Stimulated activated CD8-positive, alpha-beta memory T cell treated with anti-CD3 and anti-CD28 coated beads, Interleukin-4, amount 100 ng/mL, for 24 hours (primary cell): ENCODE measurements around the gene AK2.
"Not testable (repeated sequence)": the region's sequence is repeated elsewhere in the genome, so short reads cannot be mapped to it uniquely, and the experiment has no call there.

Source experiments
- DNase-seq: peaks from one replicate; pipeline ENCODE4 v3.0.0-alpha.2; 2020; ENCODE audit warnings: low read depth

The AK2 gene

DNA sequence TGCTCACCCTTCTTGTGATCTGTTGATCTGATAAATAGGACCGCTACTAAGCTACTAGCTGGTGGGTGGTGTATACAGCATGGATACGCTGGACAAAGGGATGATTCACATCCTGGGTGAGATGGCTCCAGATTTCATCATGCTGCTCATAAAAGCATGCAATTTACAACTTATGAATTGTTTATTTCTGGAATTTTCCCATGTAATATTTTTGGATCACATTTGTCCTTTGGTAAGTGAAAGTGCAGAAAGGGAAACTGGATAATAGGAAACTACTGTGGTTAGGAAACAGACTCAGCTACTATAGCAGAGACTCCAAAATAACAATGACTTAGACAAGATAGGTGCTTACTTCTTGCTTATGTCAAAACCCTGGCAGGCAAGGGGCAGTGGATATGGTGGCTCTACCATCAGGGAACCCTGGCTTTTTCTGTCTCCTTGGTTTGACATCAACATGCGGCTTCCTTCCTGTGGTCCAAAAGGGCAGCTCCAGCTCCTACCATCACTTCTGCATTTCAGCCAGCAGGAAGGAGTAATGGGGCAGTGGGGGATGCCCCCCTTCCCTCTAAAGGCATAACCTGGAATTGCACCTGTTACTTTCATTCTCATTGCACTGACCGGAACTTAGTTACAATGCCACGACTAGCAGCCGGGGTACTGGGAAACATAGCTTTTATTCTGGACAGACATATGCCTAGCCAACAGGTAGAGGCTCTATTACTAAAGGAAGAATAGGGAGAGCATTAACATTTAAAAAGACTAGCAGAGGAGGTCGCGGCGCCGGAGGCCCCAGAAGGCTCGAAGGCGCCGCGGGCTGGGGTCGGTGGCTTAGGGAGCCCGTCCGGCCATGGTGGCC lies 13.8 kb upstream of the AK2 start:
- no peak for DNase-seq

GRCh38 chr1:33049371-33049770 lies 12.7 kb upstream of the AK2 start:
- no peak for DNase-seq

DNA sequence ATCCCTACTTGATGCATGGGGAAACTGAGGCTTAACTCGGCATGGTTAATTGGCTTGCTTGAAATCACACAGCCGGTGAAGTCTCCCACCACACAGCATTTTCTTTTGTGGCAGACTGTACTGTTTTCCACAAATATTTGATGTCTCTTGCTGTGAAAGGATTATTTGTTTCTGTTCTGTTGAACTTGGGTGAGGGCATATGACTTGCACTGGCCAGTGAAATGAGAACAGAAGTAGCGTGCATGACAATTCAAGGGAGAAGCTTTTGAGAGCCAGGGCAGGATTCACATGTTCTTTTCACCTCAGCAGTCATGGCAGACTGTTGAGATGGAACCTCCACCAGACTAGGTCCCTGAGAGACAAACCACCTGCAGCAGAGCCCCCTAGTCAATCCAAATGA lies 11.7 kb upstream of the AK2 start:
- no peak for DNase-seq

DNA sequence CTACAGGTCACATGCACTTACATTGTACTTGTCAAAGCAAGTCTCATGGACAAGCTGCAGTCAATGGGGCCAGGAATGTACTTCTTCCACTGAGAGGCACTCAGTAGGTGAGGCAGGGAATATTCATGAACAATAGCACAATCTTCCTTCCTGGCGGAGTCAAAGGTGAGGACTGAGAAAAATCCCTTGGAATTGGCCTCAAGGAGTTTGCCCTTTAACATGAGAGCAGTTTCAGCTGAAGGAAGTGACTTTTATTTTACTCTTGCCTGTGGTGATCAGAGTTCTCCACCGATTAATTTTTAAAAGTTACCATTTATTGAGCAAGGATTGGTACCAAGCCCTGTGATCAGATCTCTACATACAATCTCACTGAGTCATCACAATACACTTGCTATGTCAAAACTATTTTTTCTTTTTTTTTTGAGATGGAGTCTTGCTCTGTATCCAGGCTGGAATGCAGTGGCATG lies 11.2 kb upstream of the AK2 start:
- no peak for DNase-seq

DNA sequence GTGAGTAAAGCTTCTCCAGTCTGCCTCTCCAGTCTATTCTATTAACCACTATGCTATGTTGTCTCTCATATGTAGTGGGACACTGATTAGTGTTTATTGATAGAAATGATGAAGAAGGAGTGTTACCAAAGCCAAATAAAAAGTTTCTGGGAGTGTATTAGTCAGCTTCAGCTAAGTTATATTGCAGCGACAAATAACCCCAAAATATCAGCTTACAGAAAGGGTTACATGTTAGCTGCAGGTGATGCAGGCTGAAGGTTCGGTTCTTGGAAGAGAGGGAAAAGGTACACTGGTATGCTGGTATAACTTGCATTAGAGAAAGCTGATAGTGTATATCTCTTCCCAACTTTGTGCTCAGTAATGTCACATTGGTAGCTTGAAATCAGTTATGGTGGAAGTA lies 10.6 kb upstream of the AK2 start:
- DNase-seq = no peak

DNA sequence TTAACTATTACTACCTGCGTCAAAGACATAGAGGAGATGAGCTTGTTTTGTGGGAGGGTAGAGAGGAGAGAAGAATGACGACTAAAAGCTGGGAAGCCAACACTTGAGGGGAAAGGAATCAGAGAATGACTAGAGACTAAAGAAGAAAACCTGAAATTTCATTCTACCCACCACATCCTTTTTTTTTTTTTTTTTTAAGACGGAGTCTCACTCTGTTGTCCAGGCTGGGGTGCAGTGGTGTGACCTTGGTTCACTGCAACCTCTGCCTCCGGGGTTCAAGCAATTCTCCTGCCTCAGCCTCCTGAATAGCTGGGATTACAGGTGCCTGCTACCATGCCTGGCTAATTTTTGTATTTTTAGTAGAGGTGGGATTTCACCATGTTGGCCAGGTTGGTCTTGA lies 9.6 kb upstream of the AK2 start:
- not testable (repeated sequence) for DNase-seq

GRCh38 chr1:33045814-33046213 lies 9.1 kb upstream of the AK2 start:
- no peak for DNase-seq

DNA sequence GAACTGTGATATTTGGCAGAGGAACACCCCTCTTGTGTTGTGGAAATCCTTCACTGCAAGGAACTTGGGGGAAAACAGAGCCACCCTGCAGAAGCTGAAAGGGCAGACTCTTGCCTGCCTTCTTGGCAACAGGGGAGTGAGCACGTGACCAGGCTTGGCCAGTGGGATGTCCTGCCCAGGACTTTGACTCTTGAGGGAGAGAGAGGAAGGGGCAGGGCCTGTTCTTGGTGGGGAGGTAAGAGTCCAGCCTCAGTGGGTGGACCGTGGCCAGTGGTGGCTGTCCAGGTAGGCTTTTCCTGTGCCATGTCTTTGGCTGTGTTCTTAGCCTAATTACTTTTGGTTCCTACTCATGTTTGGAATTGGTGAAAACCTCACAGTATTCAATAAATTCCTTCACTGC lies 8.6 kb upstream of the AK2 start:
- DNase-seq = no peak

GRCh38 chr1:33043267-33044092 lies 6.8 kb upstream of the AK2 start:
- DNase-seq = no peak

DNA sequence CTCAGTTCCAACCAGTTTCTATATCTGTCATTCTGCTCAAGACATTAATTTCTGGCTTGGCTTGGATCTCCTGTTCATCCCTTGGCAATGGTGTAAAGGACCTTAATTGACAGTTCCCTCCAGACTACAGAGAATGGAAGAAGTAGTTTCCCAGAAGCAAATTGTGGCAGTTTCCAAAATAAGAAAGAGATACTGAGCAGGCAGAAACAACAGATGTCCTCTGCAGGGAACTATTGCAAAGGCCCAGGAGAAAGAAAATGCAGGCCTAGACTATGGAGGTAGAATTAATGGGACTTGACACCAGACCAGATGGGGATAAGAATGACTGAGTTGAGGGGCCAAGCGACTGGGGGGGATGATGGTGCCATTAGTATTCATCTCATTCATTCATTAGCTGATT lies 6.1 kb upstream of the AK2 start:
- no peak for DNase-seq

- DNase-seq = no peak
Observed at GRCh38 chr1:33041026-33041425, 4.3 kb upstream of the AK2 start.

DNA sequence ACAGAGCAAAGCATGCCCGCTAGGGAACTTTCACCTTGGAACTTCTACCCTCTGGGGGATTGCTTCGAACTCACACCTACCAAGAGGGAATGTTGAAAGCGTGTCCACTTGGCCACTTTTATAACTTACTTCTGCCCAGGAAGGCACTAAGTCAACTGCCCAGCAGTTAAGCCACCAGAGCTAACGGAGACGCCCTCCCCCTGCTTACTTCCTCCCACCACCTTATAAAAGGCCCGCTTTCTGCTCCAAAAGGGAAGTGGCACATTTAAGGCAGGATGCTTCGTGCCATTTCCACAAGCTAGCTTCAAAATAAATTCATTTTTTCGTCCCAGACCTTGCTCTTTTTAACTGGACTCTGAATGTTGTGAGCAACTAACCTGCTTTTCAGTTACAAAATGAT lies 3.2 kb upstream of the AK2 start:
- no peak for DNase-seq

- DNase-seq = no peak
Observed at GRCh38 chr1:33036051-33036525, 595 bp downstream of the AK2 start.

- DNase-seq = no peak
Observed at GRCh38 chr1:33032126-33032869, 4.4 kb downstream of the AK2 start.

DNA sequence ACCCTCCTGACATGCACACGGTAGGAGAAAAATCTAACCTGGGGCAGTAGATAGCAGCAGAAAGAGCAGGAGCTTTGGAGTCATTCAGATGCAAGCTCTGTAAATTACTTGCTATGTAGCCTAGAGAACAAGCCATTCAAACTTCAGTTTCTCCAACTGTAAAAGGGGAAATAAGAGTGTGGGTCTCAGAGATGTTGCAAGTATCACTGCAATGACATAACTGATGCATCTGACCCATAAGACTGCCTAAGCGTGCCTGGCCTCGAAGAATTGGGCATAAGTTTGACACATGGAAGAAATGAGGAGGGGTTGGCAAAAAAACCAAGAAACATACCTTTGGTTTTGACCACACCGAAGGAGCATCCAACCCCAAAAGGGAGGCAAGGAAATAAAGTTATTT lies 5.2 kb downstream of the AK2 start:
- no peak for DNase-seq

DNA sequence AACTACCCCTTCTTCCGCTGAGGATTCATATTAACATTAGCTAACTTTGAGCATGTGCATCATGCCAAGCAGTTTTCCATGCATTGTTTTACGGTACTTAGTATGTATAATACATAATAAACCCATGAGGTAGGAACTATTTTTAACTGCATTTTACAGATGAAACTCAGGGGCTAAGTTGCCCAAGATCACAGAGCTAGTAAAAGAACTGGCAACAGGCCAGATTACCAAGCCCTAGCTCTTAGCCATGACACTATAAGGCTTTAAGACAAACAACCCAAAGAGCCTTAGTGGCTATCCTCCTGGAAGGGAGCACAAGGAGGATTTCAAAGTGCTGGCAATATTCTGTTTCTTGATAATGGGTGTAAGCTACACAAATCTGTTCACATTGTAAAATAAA lies 6.1 kb downstream of the AK2 start:
- no peak for DNase-seq

DNA sequence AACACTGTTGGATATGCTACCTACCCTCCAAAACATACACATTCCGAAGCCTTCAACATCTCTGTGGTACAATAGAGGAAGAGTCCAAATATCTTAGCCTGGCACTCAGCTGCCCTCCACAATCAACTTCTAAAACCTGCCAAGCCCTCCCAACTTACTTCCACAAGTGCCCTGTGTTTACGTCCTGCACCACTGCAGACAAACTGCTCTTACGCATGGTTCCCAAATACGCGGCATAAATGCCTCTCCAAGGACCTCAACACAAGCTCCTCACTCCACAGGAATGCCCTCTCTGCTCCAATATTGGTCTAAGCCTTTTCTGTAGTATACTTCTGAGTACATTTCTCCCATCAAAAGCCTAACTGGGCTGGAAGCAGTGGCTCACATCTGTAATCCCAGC lies 6.8 kb downstream of the AK2 start:
- no peak for DNase-seq

- no peak for DNase-seq
Observed at GRCh38 chr1:33029209-33029608, 7.5 kb downstream of the AK2 start.

GRCh38 chr1:33025761-33026160 lies 10.9 kb downstream of the AK2 start:
- DNase-seq = no peak

GRCh38 chr1:33025180-33025569 lies 11.5 kb downstream of the AK2 start:
- DNase-seq = no peak

- DNase-seq = peak; percentile 53
Observed at GRCh38 chr1:33024430-33025179, 12.1 kb downstream of the AK2 start.
